Uterus (tissue), 4 donors: ENCODE data around the gene CAB39L. TPM values are rescaled to one million over a fixed set of nuclear protein-coding genes. Genes with fewer than 3 reads are reported as not detected.
"Not testable (repeated sequence)": the region's sequence is repeated elsewhere in the genome, so short reads cannot be mapped to it uniquely, and the experiment has no call there.

Experiments
- DNase-seq, 2 donors: peaks; one replicate each; pipeline ENCODE4 v3.0.0-alpha.2; 2019 to 2020
- H3K27ac ChIP-seq, 2 donors: fragments of 200-600 bp; sonication (generic); 1 replicate in 1 of 2; 2 replicates in 1 of 2; pipeline ENCODE4 v1.5.1; 2016 to 2018
- H3K27me3 ChIP-seq, 2 donors: fragments of 200-600 bp; sonication (generic); one replicate each; pipeline ENCODE4 v1.5.1; 2018 to 2019; ENCODE audit warnings: control low read depth in 1 of 2
- H3K36me3 ChIP-seq, 2 donors: fragments of 200-600 bp; sonication (generic); one replicate each; pipeline ENCODE4 v1.5.1; 2019; ENCODE audit warnings: control low read depth in 1 of 2
- H3K4me1 ChIP-seq, 2 donors: fragments of 200-600 bp; sonication (generic); one replicate each; pipeline ENCODE4 v1.5.1; 2018 to 2019; ENCODE audit warnings: control low read depth in 1 of 2
- H3K4me3 ChIP-seq, 2 donors: fragments of 200-600 bp; sonication (generic); 1 replicate in 1 of 2; 2 replicates in 1 of 2; pipeline ENCODE4 v1.5.1; 2018 to 2019; ENCODE audit warnings: mild to moderate bottlenecking in 1 of 2
- H3K9me3 ChIP-seq, 2 donors: fragments of 200-600 bp; sonication (generic); one replicate each; pipeline ENCODE4 v1.5.1; 2019; ENCODE audit warnings: control low read depth in 1 of 2
- POLR2A ChIP-seq, 2 donors: fragments of 450-650 bp; IDR thresholded peaks; one replicate each; pipeline ENCODE4 v1.6.1; 2016; ENCODE audit warnings: antibody characterized with exemption in 2 of 2, mild to moderate bottlenecking in 1 of 2, moderate library complexity in 1 of 2
- intact Hi-C: fragments of 100-400 bp; cut with DNase I; formaldehyde crosslinking; loops from one replicate; pipeline ENCODE4 v1.15.1; 2023; ENCODE audit warnings: low total_unique reads
- total RNA-seq, 4 donors: library from RNA; depleted of rRNA in 3 of 4; stranded (reverse); fragments of >200 nt in 3 of 4; gene quantifications; one replicate each; pipeline versions ENCODE4 v1.1.0 to v1.2.4, GENCODE V29; 2014 to 2023
- TF ChIP-seq, protein P1 (sequence below), 4 experiments: fragments of 200-600 bp in 2 of 4; fragments of 450-650 bp in 2 of 4; sonication (generic) in 2 of 4; IDR thresholded peaks; one replicate each; pipeline ENCODE4 v1.5.1; 2016 to 2019; ENCODE audit warnings: antibody characterized with exemption in 4 of 4, mild to moderate bottlenecking in 2 of 4, moderate library complexity in 1 of 4
- donor health status: DM: yes; HTN: yes; CAD: no.

The CAB39L gene
- total RNA-seq, 4 donors from 2014 or later: 12.0 to 24.7 (median 18.5) TPM

DNA sequence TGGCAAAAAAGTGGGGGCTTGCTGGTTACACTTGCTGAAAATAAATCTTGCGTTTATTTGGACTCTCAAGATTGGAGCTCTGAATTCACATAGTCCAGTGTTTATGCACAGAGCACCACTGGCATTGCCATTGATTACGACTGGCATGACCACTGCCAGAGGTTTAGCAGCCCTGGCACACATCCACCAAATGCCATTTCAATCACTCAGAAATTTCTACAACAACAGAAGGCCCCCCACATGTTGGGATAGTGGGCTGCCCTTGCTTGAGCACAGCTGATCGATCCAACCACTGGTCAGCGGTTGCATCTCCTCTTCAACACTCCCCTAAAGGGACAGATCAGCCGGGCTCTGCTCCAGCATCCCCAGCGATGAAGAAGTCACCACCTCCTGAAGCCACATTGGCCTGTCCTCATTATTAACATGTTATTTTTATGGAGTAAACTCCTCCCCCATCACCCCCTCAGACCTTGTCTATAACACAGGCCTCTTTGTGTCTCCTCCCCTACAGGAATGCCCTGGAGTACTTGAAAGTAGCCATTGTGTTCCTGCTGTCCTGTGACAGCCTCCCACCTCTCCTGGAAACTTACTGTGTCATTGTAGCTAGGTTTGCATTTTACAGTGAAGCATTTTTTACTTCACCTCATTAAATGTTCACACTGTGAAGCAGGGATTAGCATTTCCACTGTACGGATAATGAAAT is 144.8 kb downstream of the CAB39L start:
- Histone ChIP-seq H3K4me3 (no peak overlapping the region), H3K4me1 (no peaks in the 10 kb centered on the region), H3K9me3 (no peaks in the 10 kb centered on the region), H3K27ac (peak overlapping the region in 1 of 2 donors; percentile 28), H3K36me3 (no peaks in the 10 kb centered on the region), H3K27me3 (no peaks in the 10 kb centered on the region)
- intact Hi-C loops: no loop called here
- DNase-seq: no peak
- TF ChIP-seq, protein P1, sequence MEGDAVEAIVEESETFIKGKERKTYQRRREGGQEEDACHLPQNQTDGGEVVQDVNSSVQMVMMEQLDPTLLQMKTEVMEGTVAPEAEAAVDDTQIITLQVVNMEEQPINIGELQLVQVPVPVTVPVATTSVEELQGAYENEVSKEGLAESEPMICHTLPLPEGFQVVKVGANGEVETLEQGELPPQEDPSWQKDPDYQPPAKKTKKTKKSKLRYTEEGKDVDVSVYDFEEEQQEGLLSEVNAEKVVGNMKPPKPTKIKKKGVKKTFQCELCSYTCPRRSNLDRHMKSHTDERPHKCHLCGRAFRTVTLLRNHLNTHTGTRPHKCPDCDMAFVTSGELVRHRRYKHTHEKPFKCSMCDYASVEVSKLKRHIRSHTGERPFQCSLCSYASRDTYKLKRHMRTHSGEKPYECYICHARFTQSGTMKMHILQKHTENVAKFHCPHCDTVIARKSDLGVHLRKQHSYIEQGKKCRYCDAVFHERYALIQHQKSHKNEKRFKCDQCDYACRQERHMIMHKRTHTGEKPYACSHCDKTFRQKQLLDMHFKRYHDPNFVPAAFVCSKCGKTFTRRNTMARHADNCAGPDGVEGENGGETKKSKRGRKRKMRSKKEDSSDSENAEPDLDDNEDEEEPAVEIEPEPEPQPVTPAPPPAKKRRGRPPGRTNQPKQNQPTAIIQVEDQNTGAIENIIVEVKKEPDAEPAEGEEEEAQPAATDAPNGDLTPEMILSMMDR (IDR thresholded peaks at IDR 0.05): no peak
- no peak for TF ChIP-seq POLR2A (IDR thresholded peaks at IDR 0.05)

DNA sequence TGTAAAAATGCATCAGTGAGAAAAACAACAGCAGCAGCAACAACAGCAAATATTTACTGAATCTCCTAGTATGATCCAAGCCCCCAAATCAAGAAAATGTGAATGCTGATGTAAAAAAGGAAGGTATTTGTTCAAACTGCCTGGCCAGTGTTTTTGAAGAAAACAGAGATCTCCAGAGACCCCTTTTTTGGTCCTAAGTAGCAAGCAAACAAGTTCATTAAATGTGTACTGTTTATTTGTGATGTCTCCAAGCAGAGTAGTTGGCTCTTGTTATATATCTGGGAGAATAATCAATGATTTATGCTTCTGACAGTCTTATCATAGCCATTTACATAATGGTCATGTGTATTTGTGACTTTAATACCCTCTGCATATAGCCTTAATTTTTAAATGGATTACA is 145.4 kb downstream of the CAB39L start:
- intact Hi-C loops: no loop called here
- TF ChIP-seq, protein P1 (IDR thresholded peaks at IDR 0.05): no peak
- no peak for TF ChIP-seq POLR2A (IDR thresholded peaks at IDR 0.05)
- peak overlapping the region in 1 of 2 donors; percentile 28 for H3K27ac ChIP-seq

DNA sequence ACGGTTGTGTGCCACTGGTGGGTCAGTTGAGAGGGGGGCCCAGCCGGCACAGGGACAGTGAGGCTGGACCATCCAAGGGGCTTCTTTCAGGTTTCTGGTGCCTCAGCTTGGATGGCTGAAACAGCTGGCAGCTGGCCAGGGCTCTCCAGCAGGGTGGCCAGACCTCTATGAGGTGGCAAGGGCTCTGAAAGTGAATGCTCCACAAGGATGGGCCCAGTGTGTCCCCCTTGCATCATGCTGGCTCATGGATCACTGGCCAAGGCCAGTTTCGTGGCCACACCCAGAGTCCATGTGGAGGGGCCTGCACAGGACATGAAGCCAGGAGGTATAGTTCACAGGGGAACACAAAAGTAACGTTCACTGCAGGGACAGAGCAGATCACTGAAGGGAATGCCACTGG is 146.5 kb downstream of the CAB39L start:
- H3K4me3 ChIP-seq: no peak overlapping the region
- TF ChIP-seq, protein P1 (IDR thresholded peaks at IDR 0.05): no peak
- no peak for TF ChIP-seq POLR2A (IDR thresholded peaks at IDR 0.05)
- no peak overlapping the region for H3K27ac ChIP-seq
- no peaks in the 10 kb centered on the region for H3K36me3 ChIP-seq
- DNase-seq: no peak
- H3K9me3 ChIP-seq: no peaks in the 10 kb centered on the region
- no peaks in the 10 kb centered on the region for H3K4me1 ChIP-seq
- intact Hi-C loops: no loop called here
- H3K27me3 ChIP-seq: no peaks in the 10 kb centered on the region

More for the DNA sequence above, 145.4 kb downstream of the CAB39L start:
- Histone ChIP-seq H3K36me3 (no peaks in the 10 kb centered on the region), H3K9me3 (no peaks in the 10 kb centered on the region), H3K4me1 (no peaks in the 10 kb centered on the region), H3K27me3 (no peaks in the 10 kb centered on the region), H3K4me3 (no peak overlapping the region)
- DNase-seq: no peak

DNA sequence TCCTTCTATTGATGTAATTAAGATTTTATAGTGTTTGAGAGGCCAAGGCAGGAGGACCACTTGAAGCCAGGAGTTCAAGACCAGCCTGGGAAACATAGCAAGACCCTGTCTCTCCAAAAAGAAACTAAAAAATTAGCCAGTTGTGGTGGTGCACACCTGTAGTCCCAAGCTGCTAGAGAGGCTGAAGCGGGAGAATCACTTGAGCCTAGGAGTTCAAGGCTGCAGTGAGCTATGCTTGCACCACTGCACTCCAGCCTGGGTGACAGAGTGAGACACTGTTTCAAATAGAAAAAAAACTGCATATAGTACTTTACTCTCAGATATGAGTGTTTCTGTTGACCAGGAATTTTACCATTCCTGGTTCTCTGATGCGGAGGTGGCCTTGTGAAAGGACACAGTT is 147.2 kb downstream of the CAB39L start:
- Histone ChIP-seq H3K4me3 (no peak overlapping the region), H3K27ac (no peak overlapping the region), H3K9me3 (no peaks in the 10 kb centered on the region), H3K4me1 (no peaks in the 10 kb centered on the region), H3K27me3 (no peaks in the 10 kb centered on the region), H3K36me3 (no peaks in the 10 kb centered on the region)
- TF ChIP-seq, protein P1 (IDR thresholded peaks at IDR 0.05): no peak
- TF ChIP-seq POLR2A (IDR thresholded peaks at IDR 0.05): no peak
- DNase-seq: no peak
- intact Hi-C loops: no loop called here

DNA sequence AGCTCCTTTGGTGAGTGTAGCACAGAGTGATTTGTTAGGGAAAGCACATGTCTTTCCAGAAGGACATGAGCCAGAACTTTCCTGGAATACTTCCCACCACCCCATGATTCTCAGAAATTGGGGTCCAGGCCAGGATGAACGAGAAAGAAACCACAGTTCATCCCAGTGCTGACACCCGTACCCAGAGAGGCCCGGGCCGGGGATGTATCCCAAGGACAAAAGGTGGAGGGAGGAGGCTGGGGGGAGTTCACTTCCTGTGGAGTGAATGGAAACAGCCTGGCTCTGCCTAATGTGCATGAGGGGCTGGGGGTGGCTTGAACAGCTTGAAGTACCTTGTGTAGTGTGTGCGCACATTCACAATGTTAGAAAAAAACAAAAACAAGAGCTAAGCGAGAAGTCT is 148.6 kb downstream of the CAB39L start:
- H3K4me1 ChIP-seq: no peaks in the 10 kb centered on the region
- TF ChIP-seq, protein P1 (IDR thresholded peaks at IDR 0.05): no peak
- no peak for TF ChIP-seq POLR2A (IDR thresholded peaks at IDR 0.05)
- H3K4me3 ChIP-seq: no peak overlapping the region
- no peaks in the 10 kb centered on the region for H3K36me3 ChIP-seq
- no peak overlapping the region for H3K27ac ChIP-seq
- no peak for DNase-seq
- no peaks in the 10 kb centered on the region for H3K9me3 ChIP-seq
- intact Hi-C loops: no loop called here
- H3K27me3 ChIP-seq: no peaks in the 10 kb centered on the region

DNA sequence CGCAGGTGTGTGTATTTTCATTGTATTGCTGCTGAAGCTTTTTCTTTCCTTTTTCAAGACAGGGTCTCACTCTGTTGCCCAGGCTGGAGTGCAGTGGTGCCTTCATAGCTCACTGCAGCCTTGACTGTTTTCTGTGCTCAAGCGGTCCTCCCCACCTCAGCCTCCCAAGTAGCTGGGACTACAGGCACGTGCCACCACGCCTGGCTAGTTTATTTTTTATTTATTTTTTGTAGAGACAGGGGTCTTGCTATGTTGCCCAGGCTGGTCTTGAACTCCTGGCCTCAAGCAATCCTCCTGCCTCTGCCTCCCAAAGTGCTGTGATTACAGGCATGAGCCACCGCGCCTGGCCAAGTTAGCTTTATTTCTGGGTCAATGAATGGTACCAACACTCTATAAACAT is 149.1 kb downstream of the CAB39L start:
- intact Hi-C loops, H3K9me3 ChIP-seq, H3K36me3 ChIP-seq, H3K27me3 ChIP-seq, H3K27ac ChIP-seq, H3K4me1 ChIP-seq, H3K4me3 ChIP-seq, DNase-seq: not testable (repeated sequence)
